Fibroblast of lung (primary cell): Measurements from ENCODE around the gene EFNA1. TPM values are rescaled to one million over a fixed set of nuclear protein-coding genes. Genes with fewer than 3 reads are reported as not detected.
A peak's percentile ranks its signal among the peaks of the same experiment; 100 is the strongest.
"Not testable (repeated sequence)": the region's sequence is repeated elsewhere in the genome, so short reads cannot be mapped to it uniquely, and the experiment has no call there.

Experiments
- DNase-seq, 2 donors: peaks; one replicate each; pipeline versions ENCODE4 v3.0.0 to v3.0.0-alpha.2; 2010; ENCODE audit warnings: low read depth in 2 of 2
- H2AFZ ChIP-seq: 2 replicates; pipeline ENCODE4 v1.5.1; 2012; ENCODE audit warnings: low read length, control low read depth, inconsistent platforms
- H3K27ac ChIP-seq: 2 replicates; pipeline ENCODE4 v1.5.1; 2011; ENCODE audit warnings: low read length, control low read depth; ENCODE audit not compliant: insufficient read depth
- H3K27me3 ChIP-seq: 2 replicates; pipeline ENCODE4 v1.5.1; 2011; ENCODE audit warnings: mild to moderate bottlenecking, low read length; ENCODE audit not compliant: control insufficient read depth, insufficient read depth
- H3K36me3 ChIP-seq: 2 replicates; pipeline ENCODE4 v1.5.1; 2011; ENCODE audit warnings: low read length; ENCODE audit not compliant: control insufficient read depth, insufficient read depth
- H3K4me1 ChIP-seq: 2 replicates; pipeline ENCODE4 v1.5.1; 2011; ENCODE audit warnings: low read length; ENCODE audit not compliant: control insufficient read depth, insufficient read depth; ENCODE audit errors: extremely low read depth
- H3K4me2 ChIP-seq: 2 replicates; pipeline ENCODE4 v1.5.1; 2011; ENCODE audit warnings: low read length, control low read depth; ENCODE audit not compliant: insufficient read depth; ENCODE audit errors: extremely low read depth
- H3K4me3 ChIP-seq, 4 experiments: fragments of 200-600 bp in 1 of 4; sonication (generic) in 1 of 4; replicated peaks in 1 of 4; 2 replicates each; pipeline ENCODE4 v1.5.1; 2011 to 2016; ENCODE audit warnings: low read length in 4 of 4, low read depth in 3 of 4, mild to moderate bottlenecking in 3 of 4, control low read depth in 2 of 4, inconsistent platforms in 1 of 4, mixed read lengths in 1 of 4; ENCODE audit not compliant: insufficient read depth in 1 of 4; ENCODE audit errors: control extremely low read depth in 1 of 4
- H3K79me2 ChIP-seq: 2 replicates; pipeline ENCODE4 v1.5.1; 2012; ENCODE audit warnings: mild to moderate bottlenecking, low read length, inconsistent platforms; ENCODE audit not compliant: control insufficient read depth, insufficient read depth
- H3K9ac ChIP-seq: 2 replicates; pipeline ENCODE4 v1.5.1; 2011; ENCODE audit warnings: mild to moderate bottlenecking, low read length, control low read depth; ENCODE audit not compliant: insufficient read depth
- H3K9me3 ChIP-seq: 2 replicates; pipeline ENCODE4 v1.5.1; 2012; ENCODE audit warnings: low read depth, low read length; ENCODE audit not compliant: control insufficient read depth, insufficient read depth
- H4K20me1 ChIP-seq: 2 replicates; pipeline ENCODE4 v1.5.1; 2011; ENCODE audit warnings: low read length; ENCODE audit not compliant: control insufficient read depth, insufficient read depth; ENCODE audit errors: extremely low read depth
- EZH2 ChIP-seq: IDR thresholded peaks from 2 replicates; pipeline ENCODE4 v1.5.1; 2012; ENCODE audit warnings: low read length, control low read depth, mild to moderate bottlenecking; ENCODE audit errors: missing control alignments
- polyA plus RNA-seq, 2 donors: library from polyadenylated mRNA; depleted of rRNA in 1 of 2; stranded (reverse) in 1 of 2; unstranded in 1 of 2; fragments of >200 nt; gene quantifications; 2 replicates each; pipeline ENCODE4 v1.2.1, GENCODE V29; 2011 to 2012; ENCODE audit warnings: missing spikeins in 1 of 2
- total RNA-seq: library from RNA; depleted of rRNA; stranded (reverse); fragments of >200 nt; gene quantifications from 2 replicates; pipeline ENCODE4 v1.2.1, GENCODE V29; 2014
- TF ChIP-seq, protein P1 (sequence below), 2 donors: IDR thresholded peaks in 1 of 2; conservative IDR thresholded peaks in 1 of 2; 1 replicate in 1 of 2; 2 replicates in 1 of 2; pipeline ENCODE4 v1.5.1; 2011 to 2012; ENCODE audit warnings: low read length in 2 of 2, control low read depth in 1 of 2, inconsistent platforms in 1 of 2, low read depth in 1 of 2, mild to moderate bottlenecking in 1 of 2

The EFNA1 gene
- total and polyA plus RNA-seq, 2 donors (not counting 1 experiment from before 2014, with no cell fraction given) = 0.07 TPM; not detected in 1

DNA sequence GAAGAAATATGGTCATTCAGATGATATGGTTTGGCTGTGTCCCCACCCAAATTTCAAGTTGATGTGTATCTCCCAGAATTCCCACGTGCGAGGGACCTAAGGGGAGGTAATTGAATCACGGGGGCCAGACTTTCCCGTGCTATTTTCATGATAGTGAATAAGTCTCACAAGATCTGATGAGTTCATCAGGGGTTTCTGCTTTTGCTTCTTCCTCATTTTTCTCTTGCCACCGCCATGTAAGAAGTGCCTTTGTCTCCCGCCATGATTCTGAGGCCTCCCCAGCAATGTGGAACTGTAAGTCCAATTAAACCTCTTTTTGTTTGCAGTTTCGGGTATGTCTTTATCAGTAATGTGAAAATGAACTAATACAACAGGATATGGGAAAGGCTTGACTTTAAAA, 14.1 kb downstream of the EFNA1 start:
- DNase-seq = no peak
- Histone ChIP-seq H3K4me3 (no peak overlapping the region), H3K27me3 (peaks cover 6% of the 10 kb centered on the region), H3K4me1 (peaks cover 10% of the 10 kb centered on the region), H3K27ac (no peak overlapping the region), H2AFZ (no peak overlapping the region), H3K9ac (no peak overlapping the region), H3K79me2 (peaks cover 20% of the 10 kb centered on the region), H3K9me3 (no peaks in the 10 kb centered on the region), H3K4me2 (no peak overlapping the region), H3K36me3 (no peaks in the 10 kb centered on the region), H4K20me1 (no peaks in the 10 kb centered on the region)
- TF ChIP-seq, protein P1, sequence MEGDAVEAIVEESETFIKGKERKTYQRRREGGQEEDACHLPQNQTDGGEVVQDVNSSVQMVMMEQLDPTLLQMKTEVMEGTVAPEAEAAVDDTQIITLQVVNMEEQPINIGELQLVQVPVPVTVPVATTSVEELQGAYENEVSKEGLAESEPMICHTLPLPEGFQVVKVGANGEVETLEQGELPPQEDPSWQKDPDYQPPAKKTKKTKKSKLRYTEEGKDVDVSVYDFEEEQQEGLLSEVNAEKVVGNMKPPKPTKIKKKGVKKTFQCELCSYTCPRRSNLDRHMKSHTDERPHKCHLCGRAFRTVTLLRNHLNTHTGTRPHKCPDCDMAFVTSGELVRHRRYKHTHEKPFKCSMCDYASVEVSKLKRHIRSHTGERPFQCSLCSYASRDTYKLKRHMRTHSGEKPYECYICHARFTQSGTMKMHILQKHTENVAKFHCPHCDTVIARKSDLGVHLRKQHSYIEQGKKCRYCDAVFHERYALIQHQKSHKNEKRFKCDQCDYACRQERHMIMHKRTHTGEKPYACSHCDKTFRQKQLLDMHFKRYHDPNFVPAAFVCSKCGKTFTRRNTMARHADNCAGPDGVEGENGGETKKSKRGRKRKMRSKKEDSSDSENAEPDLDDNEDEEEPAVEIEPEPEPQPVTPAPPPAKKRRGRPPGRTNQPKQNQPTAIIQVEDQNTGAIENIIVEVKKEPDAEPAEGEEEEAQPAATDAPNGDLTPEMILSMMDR (conservative IDR thresholded peaks at IDR 0.05 in 1 of 2, IDR thresholded peaks at IDR 0.05 in 1 of 2; ENCODE audit: low read depth in 1 of 2, low read length in 2 of 2) = no peak
- TF ChIP-seq EZH2 = no peak

DNA sequence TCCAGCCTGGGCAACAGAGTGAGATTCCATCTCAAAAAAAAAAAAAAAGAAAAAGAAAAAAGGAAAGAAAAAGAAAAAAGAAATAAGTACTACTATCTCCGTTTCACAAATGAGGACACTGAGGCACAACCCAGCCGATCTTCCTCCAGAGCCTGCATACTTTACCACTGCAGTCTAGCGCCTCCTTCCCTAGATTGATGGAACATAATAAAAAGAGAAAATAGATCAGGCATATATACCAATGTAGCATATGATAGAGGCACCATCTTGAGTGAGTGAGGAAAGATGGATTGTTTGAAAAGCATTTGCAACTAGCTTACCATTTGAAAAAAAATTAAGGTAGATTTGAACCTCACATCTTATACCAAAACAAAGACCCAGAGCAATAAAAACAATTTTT, 17.8 kb downstream of the EFNA1 start:
- H3K4me1 ChIP-seq = no peaks in the 10 kb centered on the region
- no peak overlapping the region for H3K4me3 ChIP-seq

DNA sequence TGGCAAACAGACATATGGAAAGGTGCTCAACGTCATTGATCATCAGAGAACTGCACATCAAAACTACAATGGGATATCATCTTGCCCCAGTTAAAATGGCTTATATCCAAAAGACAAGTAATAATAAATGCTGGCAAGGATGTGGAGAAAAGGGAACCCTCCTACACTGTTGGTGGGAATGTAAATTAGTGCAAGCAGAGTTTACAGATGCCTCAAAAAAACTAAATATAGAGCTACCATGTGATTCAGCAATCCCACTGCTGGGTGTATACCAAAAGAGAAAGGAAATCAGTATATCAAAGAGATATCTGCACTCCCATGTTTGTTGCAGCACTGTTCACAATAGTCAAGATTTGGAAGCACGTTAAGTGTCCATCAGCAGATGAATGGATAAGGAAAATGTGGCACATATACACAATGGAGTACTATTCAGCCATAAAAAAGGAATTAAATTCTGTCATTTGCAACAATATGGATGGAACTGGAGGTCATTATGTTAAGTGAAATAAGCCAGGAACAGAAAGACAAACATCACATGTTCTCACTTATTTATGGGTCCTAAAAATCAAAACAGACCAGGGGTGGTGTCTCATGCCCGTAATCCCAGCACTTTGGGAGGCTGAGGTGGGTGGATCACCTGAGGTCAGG, 28.4 kb downstream of the EFNA1 start:
- H3K27ac ChIP-seq, H3K79me2 ChIP-seq, H3K4me3 ChIP-seq, H3K9me3 ChIP-seq, H2AFZ ChIP-seq, H3K4me1 ChIP-seq, H3K36me3 ChIP-seq, DNase-seq, H4K20me1 ChIP-seq, H3K9ac ChIP-seq, H3K4me2 ChIP-seq, H3K27me3 ChIP-seq: not testable (repeated sequence)

More for the DNA sequence above, 17.8 kb downstream of the EFNA1 start:
- no peak overlapping the region for H3K4me2 ChIP-seq
- DNase-seq = no peak
- no peaks in the 10 kb centered on the region for H3K9me3 ChIP-seq
- peaks cover 6% of the 10 kb centered on the region for H3K27me3 ChIP-seq
- no peak for TF ChIP-seq EZH2
- TF ChIP-seq, protein P1 (conservative IDR thresholded peaks at IDR 0.05 in 1 of 2, IDR thresholded peaks at IDR 0.05 in 1 of 2; ENCODE audit: low read depth in 1 of 2, low read length in 2 of 2) = peak in 1 of 2 donors; percentile 4
- H2AFZ ChIP-seq = no peak overlapping the region
- H3K9ac ChIP-seq = no peak overlapping the region
- H3K36me3 ChIP-seq = no peaks in the 10 kb centered on the region
- H3K79me2 ChIP-seq = no peaks in the 10 kb centered on the region
- no peaks in the 10 kb centered on the region for H4K20me1 ChIP-seq
- H3K27ac ChIP-seq = no peak overlapping the region
